ENCODE measurements around the gene GOLGA8J. TPM values are rescaled to one million over a fixed set of nuclear protein-coding genes. Genes with fewer than 3 reads are reported as not detected.

The GOLGA8J gene
- total and polyA plus RNA-seq, 2 experiments from 2014 or later, result not detected

- TF ChIP-seq, protein P1, sequence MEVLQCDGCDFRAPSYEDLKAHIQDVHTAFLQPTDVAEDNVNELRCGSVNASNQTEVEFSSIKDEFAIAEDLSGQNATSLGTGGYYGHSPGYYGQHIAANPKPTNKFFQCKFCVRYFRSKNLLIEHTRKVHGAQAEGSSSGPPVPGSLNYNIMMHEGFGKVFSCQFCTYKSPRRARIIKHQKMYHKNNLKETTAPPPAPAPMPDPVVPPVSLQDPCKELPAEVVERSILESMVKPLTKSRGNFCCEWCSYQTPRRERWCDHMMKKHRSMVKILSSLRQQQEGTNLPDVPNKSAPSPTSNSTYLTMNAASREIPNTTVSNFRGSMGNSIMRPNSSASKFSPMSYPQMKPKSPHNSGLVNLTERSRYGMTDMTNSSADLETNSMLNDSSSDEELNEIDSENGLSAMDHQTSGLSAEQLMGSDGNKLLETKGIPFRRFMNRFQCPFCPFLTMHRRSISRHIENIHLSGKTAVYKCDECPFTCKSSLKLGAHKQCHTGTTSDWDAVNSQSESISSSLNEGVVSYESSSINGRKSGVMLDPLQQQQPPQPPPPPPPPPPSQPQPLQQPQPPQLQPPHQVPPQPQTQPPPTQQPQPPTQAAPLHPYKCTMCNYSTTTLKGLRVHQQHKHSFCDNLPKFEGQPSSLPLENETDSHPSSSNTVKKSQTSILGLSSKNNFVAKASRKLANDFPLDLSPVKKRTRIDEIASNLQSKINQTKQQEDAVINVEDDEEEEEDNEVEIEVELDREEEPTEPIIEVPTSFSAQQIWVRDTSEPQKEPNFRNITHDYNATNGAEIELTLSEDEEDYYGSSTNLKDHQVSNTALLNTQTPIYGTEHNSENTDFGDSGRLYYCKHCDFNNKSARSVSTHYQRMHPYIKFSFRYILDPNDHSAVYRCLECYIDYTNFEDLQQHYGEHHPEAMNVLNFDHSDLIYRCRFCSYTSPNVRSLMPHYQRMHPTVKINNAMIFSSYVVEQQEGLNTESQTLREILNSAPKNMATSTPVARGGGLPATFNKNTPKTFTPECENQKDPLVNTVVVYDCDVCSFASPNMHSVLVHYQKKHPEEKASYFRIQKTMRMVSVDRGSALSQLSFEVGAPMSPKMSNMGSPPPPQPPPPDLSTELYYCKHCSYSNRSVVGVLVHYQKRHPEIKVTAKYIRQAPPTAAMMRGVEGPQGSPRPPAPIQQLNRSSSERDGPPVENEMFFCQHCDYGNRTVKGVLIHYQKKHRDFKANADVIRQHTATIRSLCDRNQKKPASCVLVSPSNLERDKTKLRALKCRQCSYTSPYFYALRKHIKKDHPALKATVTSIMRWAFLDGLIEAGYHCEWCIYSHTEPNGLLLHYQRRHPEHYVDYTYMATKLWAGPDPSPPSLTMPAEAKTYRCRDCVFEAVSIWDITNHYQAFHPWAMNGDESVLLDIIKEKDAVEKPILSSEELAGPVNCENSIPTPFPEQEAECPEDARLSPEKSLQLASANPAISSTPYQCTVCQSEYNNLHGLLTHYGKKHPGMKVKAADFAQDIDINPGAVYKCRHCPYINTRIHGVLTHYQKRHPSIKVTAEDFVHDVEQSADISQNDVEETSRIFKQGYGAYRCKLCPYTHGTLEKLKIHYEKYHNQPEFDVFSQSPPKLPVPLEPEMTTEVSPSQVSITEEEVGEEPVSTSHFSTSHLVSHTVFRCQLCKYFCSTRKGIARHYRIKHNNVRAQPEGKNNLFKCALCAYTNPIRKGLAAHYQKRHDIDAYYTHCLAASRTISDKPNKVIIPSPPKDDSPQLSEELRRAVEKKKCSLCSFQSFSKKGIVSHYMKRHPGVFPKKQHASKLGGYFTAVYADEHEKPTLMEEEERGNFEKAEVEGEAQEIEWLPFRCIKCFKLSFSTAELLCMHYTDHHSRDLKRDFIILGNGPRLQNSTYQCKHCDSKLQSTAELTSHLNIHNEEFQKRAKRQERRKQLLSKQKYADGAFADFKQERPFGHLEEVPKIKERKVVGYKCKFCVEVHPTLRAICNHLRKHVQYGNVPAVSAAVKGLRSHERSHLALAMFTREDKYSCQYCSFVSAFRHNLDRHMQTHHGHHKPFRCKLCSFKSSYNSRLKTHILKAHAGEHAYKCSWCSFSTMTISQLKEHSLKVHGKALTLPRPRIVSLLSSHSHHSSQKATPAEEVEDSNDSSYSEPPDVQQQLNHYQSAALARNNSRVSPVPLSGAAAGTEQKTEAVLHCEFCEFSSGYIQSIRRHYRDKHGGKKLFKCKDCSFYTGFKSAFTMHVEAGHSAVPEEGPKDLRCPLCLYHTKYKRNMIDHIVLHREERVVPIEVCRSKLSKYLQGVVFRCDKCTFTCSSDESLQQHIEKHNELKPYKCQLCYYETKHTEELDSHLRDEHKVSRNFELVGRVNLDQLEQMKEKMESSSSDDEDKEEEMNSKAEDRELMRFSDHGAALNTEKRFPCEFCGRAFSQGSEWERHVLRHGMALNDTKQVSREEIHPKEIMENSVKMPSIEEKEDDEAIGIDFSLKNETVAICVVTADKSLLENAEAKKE (CRISPR knock-in tag; IDR thresholded peaks at IDR 0.05), result no peak
- TF ChIP-seq STAT1 (IDR thresholded peaks at IDR 0.05; ENCODE audit: unreplicated experiment) (no peak), CREB1 (CRISPR knock-in tag; IDR thresholded peaks at IDR 0.05; ENCODE audit: low read depth) (no peak)
These were observed 46.6 kb upstream of the GOLGA8J start (continued) for GRCh38 chr15:30036036-30036703.

DNA sequence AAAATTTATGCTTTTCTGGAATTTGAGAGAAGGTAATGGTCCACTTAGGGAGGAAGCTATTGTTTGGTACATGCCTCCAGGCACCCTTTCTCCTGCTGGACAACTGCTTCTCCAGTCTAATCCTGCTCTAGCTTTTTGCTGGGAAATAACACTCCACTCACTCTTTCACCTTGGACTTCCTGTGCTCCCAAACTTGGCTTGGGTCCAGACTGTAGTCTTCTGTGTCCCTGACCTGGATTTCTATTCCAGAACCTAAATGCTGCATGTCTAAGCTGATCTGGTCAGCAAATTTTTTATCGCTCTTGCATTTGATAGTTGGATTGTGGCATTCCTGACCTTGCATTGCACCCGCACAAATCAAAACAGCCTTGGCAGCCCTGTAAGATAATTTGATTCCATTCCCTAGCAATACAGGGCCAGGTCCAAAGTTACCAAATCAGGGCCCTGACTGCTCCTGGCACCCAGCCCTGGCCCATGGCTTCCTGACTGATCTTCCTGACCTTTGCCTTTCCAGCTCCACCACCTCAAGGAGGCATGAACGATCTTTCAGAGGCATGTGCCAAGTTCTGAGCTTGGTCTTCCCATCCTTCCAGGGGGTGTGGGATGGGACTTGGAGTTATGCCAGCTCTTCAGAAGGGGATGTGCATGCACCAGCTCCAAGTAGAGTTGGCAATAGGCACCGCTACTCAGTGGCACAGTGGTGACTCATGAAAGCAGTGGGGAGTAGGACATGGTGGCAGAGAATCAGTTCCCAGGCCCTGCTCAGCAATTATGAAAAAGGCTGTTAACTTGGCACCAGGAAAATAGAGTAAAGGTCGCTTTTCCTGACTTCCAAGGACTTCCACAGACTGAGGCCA, 43.9 kb upstream of the GOLGA8J start:
- no peaks in the 10 kb centered on the region for H3K27me3 ChIP-seq (ENCODE audit: insufficient read depth)
- H3K9me3 Mint-ChIP-seq, result no peaks in the 10 kb centered on the region
- no peaks in the 10 kb centered on the region; the same call in 2 of the 3 replicates for H3K4me1 Mint-ChIP-seq
- DNase-seq (ENCODE audit: low spot score), result no peak
- no peak overlapping the region for H3K27ac ChIP-seq (ENCODE audit: low read depth)
- H3F3A ChIP-seq (replicated peaks; ENCODE audit: low read depth), result no peaks in the 10 kb centered on the region
- H3K4me3 Mint-ChIP-seq, result no peak overlapping the region
- H3K4me1 ChIP-seq (ENCODE audit: insufficient read depth), result no peaks in the 10 kb centered on the region
- no peak overlapping the region for H2AFZ ChIP-seq
- H3K36me3 ChIP-seq (ENCODE audit: insufficient read depth), result no peaks in the 10 kb centered on the region
- no peak for ATAC-seq
- no peaks in the 10 kb centered on the region for H3K79me2 ChIP-seq (replicated peaks; ENCODE audit: insufficient read depth)
- H4K20me1 ChIP-seq (replicated peaks; ENCODE audit: insufficient read depth), result no peaks in the 10 kb centered on the region
- no peaks in the 10 kb centered on the region for H3K27me3 Mint-ChIP-seq (ENCODE audit: insufficient read depth, low read depth, poor library complexity)
- peaks cover 9% of the 10 kb centered on the region; the same call in 1 of the 2 replicates for H3K9me2 ChIP-seq (ENCODE audit: insufficient read depth)
- H3K27ac Mint-ChIP-seq, result no peak overlapping the region
- no peak overlapping the region for H3K4me2 ChIP-seq
- no peaks in the 10 kb centered on the region for H3K36me3 Mint-ChIP-seq (ENCODE audit: low read depth)
- no peak overlapping the region for H3K4me3 ChIP-seq
- no peak for TF ChIP-seq CREB1 (CRISPR knock-in tag; IDR thresholded peaks at IDR 0.05; ENCODE audit: low read depth)
- TF ChIP-seq NANOG (IDR thresholded peaks at IDR 0.05; ENCODE audit: borderline replicate concordance), result no peak
- no peak for TF ChIP-seq EZH2 (IDR thresholded peaks at IDR 0.05; ENCODE audit: low read depth, unreplicated experiment)
- TF ChIP-seq, protein P1 (CRISPR knock-in tag; IDR thresholded peaks at IDR 0.05), result no peak
